ENCODE measurements around the gene KLHL15.

DNA sequence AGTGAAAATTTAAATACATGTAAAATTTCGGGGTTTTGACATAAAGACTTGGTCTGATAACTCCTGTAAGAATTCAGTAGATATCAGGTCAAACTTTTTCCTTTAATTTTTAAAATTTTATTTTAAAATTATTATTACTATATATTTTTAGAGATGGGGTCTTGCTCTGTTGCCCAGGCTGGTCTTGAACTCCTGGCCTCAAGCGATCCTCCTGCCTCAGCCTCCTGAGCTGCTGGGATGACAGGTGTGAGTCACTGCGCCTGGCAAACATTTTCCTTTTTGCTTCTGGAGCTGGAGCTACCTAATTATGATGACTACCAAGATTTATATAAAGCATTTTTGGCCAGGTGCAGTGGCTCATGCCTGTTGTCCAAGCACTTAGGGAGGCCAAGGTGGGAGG is 37.3 kb downstream of the KLHL15 start:
- TF ChIP-seq GATA2 (IDR thresholded peaks at IDR 0.05; ENCODE audit: low read depth, low read length): no peak
- TF ChIP-seq GATA3 (IDR thresholded peaks at IDR 0.05; ENCODE audit: low read depth, low read length): no peak
